GM19468 (cell line): ENCODE data around the gene COPA.

Source experiments
- ATAC-seq: cut with Tn5 transposase; IDR thresholded peaks from one replicate; pipeline ENCODE4 v1.9.1; 2021; ENCODE audit warnings: mild to moderate bottlenecking, moderate library complexity, moderate number of reproducible peaks; ENCODE audit not compliant: unreplicated experiment; ENCODE audit errors: extremely low read depth

Gene COPA

GRCh38 chr1:160363951-160364735, 21.1 kb upstream of the COPA start:
- ATAC-seq = no peak

GRCh38 chr1:160363010-160363409, 20.0 kb upstream of the COPA start:
- ATAC-seq = no peak

- ATAC-seq = no peak
These were observed 19.3 kb upstream of the COPA start for GRCh38 chr1:160362168-160362957.

- ATAC-seq = no peak
These were observed 18.7 kb upstream of the COPA start for GRCh38 chr1:160361814-160362167.

GRCh38 chr1:160361199-160361598, 18.1 kb upstream of the COPA start:
- ATAC-seq = no peak

DNA sequence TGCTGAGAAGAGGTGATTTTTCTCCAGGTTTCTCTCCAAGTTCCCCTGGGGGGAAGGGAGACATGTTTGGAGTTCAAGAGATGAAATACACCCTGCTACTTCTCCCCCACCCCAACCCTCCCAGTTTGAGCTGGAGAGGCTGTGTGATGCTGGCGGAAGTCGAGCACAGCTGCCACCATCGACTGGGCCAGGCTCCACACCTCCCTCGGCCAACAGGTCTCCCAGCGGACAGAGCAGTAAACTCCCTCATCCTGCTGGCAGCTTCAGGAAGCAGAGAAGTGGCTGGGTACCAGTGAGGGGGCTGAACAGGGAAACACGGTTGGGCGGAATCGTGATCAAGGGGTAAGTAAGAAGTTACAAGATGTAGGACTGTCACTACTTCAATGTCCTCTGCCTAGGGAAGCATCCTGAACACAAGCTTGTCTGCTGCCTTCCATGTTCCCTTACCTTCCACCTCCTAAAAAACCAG, 17.2 kb upstream of the COPA start:
- no peak for ATAC-seq

DNA sequence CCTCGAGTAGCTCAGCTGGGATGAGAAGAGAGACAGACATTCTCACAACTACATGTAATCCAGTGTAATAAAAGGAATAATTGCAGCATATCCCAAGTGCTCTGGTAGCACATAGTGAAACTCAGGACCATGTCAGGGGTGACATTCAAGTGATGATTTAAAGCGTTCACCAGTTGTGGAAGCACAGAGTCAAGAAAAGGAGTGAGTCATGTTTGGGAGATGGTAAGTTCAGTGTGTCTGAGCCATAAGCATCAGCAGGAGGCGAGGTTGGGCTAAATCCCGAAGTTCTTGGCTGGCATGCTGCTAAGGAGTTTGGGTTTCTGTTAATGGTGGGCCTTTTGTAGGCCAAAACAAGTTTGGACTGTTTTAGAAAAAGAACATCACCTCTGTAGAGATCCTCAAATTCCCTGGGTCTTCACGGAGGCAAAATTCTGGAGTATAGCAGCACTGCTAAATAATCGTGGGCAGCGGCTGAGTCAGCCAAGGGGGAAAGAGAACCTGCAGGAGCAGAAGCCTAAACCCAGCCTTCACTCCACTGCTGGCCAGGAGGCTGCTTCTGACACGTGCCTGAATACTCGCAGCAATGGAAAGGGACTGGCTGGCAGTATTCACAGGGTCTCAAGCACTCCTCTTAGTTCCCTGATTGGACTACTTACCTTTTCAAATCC, 16.6 kb upstream of the COPA start:
- no peak for ATAC-seq

- ATAC-seq = no peak
These were observed 15.0 kb upstream of the COPA start for GRCh38 chr1:160358073-160358472.

- no peak for ATAC-seq
These were observed 14.4 kb upstream of the COPA start for GRCh38 chr1:160357286-160358002.

DNA sequence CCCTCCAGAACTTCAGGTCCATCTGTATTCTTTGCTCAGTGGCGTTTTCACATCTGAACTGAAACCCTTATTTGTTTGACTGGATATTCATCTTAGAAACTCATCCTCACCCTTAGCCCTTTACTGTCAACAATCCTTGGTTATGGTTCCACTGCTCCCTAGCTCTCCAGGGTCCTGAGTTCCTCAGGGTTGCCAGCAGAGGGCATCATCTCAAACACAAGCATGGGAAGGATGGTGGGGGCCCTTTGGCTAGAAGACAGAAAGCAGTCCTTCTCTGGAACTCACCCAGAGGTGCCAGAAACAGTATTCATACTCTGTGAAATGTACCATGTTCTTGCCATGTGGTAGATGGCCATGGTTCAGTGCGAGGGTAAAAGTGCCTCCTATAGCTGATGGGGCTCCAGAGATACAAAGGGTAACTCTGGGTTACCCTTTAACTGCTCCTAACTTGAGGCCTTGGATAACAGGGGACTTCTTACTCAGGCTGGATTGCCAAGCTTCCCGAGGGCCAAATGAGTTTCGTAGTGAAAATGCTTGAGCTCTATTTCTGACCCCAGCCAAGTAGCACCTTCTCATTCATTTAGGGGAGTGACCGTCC, 11.4 kb upstream of the COPA start:
- ATAC-seq = no peak

DNA sequence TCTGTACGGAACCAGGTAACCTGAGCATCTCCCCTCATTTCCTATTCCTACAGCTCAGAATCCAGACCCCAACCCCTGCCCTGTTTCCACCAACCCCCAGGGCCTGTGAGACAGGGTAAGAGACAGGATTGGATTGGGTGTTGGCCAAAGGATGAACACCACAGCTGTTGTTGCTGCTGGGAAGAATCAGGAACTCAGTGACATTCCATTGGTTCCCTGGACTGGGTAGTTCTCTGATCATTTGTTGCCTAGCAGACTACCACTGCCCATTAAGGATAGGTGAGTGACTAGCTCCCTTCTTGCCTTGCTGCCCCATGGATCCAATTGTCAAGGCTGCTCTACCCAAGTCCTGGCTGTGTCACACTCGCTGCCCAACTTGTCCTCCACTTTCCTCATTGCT, 10.2 kb upstream of the COPA start:
- ATAC-seq = no peak

GRCh38 chr1:160352555-160352954, 9.5 kb upstream of the COPA start:
- no peak for ATAC-seq

DNA sequence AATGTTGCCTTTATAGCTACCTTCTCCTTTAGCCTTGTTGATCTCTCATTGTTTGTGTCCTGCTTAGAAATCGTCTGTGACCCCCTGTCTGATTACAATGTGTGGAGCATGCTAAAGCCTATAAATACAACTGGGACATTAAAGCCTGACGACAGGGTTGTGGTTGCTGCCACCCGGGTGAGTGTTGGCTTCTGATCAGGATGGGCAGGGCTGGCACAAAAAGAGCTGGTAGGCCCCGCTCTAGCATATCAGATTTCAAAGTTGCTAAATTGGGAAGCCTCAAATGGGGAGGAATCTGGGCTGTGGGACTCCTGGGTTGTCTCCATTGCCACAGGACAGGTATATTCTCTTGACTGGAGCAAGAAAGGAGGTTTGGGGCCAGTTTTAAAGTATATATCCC, 8.6 kb upstream of the COPA start:
- no peak for ATAC-seq

- ATAC-seq = no peak
These were observed 3.9 kb upstream of the COPA start for GRCh38 chr1:160346958-160347357.

DNA sequence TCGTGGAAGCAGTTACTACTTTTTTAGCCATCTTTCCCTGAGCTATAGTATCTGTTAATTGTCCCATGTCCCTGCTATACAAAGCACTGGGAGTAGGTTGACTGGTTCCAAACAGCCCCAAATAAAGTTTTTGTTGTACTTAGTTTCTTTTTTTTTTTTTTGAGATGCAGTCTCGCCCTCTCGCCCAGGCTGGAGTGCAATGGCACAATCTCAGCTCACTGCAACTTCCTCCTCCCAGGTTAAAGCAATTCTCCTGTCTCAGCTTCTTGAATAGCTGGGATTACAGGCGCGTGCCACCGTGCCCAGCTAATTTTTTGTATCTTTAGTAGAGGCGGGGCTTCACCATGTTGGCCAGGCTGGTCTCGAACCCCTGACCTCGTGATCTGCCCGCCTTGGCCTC, 3.4 kb upstream of the COPA start:
- ATAC-seq = no peak

- no peak for ATAC-seq
These were observed 1.9 kb upstream of the COPA start for GRCh38 chr1:160344936-160345335.

DNA sequence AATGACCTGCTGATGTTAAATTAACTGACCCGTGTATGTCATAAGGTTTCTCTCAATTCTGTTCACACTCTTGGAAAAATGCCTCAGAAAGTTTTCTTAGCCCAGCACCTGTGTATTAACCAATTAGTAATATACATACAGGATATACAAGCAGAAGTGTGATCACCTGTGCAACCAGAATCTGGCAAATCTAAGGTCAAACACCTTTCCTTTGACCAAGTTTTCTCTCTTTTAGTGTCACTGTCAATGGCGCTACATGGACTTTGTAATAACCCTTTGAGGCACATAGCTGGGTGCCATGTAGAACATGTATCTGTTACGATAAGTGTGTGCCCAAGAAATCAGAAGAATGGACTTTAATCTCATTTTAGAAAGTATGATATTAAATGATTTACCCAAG, 1.2 kb upstream of the COPA start:
- ATAC-seq = no peak

- ATAC-seq = no peak
These were observed 524 bp downstream of the COPA start for GRCh38 chr1:160342526-160342925.

GRCh38 chr1:160340866-160341265, 2.2 kb downstream of the COPA start:
- ATAC-seq = no peak

GRCh38 chr1:160340146-160340545, 2.9 kb downstream of the COPA start:
- ATAC-seq = no peak
